HG03159 (cell line): Measurements from ENCODE around the gene GUCA2B.

Source experiments
- ATAC-seq: cut with Tn5 transposase; IDR thresholded peaks from one replicate; pipeline ENCODE4 v1.9.1; 2021; ENCODE audit warnings: mild to moderate bottlenecking, moderate library complexity; ENCODE audit not compliant: unreplicated experiment

GUCA2B gene

DNA sequence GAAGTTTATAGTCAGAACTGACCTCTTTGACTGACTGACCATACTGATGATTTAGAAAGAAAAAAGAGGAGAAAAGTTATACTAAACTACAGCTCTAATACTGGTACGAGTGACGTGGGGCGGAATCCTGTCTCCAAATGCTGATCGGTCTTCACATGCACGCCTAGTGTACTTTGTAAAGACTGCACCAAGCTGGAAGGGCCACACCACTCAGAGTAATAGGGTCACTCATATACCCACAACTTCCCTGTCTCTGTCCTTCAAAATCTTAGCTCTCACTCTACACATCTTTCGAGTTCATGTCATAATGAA lies 30.7 kb downstream of the GUCA2B start:
- no peak for ATAC-seq

DNA sequence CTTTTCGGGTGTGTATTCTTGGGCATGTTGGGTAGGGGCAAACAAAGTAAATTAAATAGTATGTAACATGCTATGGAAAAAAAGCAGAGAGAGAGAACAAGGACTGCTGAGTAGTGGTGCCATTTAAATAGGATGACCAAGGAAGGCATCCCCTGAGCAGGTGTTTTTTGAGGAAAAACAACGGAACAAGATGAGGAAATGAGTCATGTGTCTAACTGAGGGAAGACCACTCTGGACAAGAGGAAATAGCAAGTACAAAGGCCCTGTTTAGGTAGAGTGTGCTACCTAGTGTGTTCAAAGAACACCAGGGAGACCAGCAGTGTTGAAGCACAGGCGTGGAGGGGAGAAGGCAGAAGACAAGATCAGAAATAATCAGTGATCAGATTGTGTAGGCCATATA lies 31.4 kb downstream of the GUCA2B start:
- ATAC-seq, result no peak

DNA sequence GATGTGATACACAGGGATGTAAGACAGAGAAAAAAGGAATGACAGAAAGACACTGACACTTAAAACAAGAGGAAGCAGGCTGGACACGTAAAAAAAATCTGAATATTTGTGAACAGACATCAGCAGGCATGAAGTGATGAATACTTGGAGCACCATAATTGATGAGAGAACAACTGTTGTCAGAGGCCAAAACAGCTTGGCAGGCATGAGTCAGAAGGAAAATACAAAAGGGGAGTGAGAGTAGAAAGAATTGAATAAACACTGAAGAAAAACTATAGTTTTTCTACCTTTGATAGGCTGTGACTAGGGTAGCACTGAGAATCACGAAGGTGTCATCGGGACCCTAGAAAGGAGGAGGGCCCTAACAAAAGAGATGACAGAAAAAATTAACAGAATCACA lies 32.9 kb downstream of the GUCA2B start:
- ATAC-seq, result no peak

DNA sequence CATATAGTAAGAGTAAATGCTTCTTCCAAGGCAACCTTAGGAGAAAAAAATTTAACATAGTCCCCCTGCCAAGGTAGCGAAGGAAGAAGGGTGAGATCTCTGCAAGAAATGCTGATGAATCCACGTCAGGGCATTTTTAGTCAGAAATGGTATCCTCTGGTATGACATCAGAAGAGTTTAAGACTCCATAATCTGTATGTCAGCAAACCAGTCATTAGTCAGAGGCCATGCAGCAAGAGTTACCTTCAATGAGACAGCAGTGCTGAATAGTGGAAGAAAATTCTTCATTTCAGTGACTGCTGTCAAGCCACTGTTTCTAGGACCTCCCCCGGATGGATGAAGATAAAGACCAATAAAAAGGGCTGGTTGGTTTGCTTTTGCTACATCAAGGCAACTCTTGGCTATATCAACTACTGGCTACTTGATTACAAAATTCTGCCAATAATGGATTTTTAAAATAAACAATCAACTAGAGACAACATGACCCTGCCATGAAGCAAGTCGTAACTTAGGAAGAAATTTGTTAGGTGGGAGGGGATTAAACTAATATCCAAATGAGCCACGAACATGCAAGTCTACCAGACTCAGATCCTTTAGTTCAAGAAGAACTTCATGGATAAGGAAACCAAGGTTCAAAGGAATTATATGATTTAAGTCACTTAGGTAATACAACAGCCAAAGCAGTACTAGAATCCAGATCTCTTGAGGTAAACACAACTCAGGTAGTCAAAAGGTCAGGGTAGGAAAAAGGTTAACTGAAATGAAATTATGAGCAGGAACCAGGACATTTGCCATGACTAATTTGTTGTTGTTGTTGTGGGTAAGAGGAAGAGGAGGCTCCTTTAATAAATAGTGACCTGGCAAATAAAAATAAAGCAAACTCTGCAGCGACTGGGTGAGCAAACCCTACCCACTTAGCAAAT lies 37.0 kb downstream of the GUCA2B start:
- no peak for ATAC-seq

DNA sequence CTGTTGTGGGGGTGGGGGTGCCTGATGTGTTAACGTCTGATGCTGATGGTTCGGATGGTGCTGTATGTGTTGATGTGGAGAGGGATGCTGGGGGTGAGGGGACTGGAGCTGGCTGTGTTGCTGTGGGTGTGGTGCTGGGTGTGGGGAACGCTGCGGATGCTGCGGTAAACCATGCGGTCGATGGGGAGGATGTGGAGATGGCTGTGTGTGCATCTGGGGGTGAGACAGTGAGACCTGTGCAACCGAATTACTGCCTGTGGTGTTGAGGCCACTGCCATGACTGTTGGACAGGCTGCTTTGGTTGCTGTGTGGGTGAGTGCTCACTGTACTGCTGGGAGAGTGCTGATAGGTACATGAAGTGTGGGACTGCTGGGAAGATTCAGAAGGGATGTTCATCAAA lies 38.1 kb downstream of the GUCA2B start:
- no peak for ATAC-seq

DNA sequence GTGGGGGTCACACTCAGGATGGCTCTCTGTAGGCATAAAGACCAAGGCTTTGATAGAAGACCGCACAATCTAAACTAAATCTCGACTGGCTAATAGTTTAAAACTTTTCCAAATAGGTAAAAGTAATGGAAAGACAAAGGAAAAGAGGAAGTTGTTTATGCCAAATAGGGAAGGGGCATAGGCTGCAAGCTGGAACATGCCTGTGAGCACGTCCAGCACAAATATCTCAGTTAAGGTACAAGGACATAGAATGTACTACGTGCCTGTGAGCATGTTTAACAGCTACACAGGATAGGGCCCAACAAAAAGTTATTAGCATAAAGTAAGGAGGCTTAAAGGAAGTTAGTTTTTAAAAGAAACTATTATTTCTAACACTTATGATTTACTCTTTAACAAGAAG lies 38.9 kb downstream of the GUCA2B start:
- no peak for ATAC-seq

DNA sequence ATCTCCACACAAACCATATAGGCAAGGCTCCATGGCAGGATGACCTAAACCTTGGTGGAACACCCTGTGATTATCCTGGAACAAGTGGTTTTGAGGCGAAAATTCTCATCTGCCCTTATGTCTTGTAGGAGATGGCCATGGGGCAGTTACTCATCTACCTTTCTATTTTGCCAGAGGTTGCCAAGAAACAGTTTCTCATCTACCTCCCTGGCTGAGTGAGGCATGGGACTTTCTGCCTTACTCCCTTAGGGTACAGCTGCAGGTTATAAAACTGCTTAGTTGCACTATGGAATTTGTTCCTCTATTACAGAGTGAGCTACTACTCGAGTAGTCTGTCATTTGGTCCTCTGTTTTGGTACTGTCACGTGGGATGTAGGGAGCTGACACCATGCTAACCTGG lies 42.6 kb downstream of the GUCA2B start:
- ATAC-seq, result no peak

DNA sequence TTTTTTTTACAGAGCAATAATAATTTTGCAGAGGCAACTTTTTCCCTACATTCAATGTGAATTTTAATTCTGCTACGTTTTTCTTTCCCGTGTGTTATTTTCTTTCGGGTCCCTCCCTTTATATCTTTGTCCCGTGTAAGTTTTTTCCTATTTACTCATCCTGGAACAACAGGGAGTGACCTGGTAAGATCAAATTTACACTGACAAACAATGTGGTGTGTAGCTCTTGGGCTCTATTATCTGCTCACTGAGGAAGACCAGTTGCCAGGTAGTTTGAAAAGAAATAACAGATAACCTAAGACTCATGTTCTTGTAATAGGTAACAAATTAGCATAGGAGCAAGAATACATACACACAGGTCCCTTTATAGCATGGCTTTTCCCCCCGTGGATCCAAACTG lies 45.0 kb downstream of the GUCA2B start:
- no peak for ATAC-seq

DNA sequence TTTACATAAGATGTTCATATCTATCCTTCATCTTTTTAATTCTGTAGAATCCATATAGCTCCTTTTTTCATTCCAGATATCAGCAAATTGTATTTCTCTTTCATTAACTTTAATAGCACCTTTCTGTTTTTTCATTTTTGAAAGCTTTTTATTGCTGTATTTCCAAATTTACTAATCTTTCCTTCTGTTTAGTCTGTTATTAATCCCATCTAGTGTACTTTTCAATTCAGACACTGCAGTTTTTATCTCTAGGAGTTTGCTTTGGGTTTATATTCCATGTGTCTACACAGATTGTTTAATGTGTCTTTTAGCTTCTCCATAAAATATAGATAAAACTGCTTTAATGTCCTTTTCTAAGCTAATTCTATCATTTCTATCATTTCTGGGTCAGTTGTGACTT lies 48.8 kb downstream of the GUCA2B start:
- no peak for ATAC-seq
